Measurements from ENCODE around the gene JMJD4. TPM values are rescaled to one million over a fixed set of nuclear protein-coding genes. Genes with fewer than 3 reads are reported as not detected.

The JMJD4 gene
- total and polyA plus RNA-seq, 9 of the 15 experiments (the other 6 are each of a cell fraction or from before 2014, with no cell fraction given): 1.4 to 42.6 (median 29.2) TPM

DNA sequence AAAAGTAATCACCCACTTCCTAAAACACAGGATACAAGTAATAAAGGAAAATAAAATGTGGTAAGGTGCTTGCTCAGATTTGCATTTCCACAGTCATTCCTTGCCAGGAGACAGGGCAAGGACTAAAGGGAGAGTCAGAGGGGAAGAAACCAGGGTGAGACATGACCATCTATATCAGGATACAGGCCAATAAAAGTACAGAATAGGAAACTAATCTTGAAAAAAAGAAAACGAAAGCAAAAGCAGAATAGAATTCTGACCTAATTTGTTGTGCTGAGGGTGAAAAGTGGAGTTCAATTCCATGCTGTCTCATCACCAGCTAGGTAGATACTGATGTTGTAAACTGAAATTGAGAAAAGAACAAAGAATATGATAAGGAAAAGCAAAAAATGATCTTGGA lies 27.3 kb downstream of the JMJD4 start:
- in situ Hi-C loops (cut with MboI): no loop called here
- BruUV-seq (replicated peaks): no TSS peak
- WGBS (ENCODE audit: insufficient coverage, low coverage, missing lambda C conversion rate): 0% methylated on average over 1 of the region's 1 CpG

More for the DNA sequence above, 27.3 kb downstream of the JMJD4 start:
- ChIA-PET CTCF (ENCODE audit: low intra/inter-chr PET ratio) (no interaction called here), POLR2A (no interaction called here)
- Histone ChIP-seq H3K9ac (ENCODE audit: insufficient read depth in 1 of 2, low read depth in 2 of 2, low read length in 2 of 2) (no peak overlapping the region), H3K4me1 (replicated peaks in 1 of 2; ENCODE audit: control insufficient read depth in 2 of 2, insufficient read depth in 2 of 2, low read length in 2 of 2) (no peaks in the 10 kb centered on the region; a peak in 1 of 5 replicates), H4K20me1 (replicated peaks; ENCODE audit: control insufficient read depth, insufficient read depth, low read length) (no peaks in the 10 kb centered on the region), H3K4me3 (no peak overlapping the region), H3K27me3 (ENCODE audit: control insufficient read depth in 2 of 2, insufficient read depth in 2 of 2, low read length in 2 of 2) (peaks cover 0 to 2% of the 10 kb centered on the region in 2 experiments; a peak in 1 of 5 replicates), H3K27ac (ENCODE audit: extremely low read depth, low read depth, low read length) (no peak overlapping the region), H2AFZ (ENCODE audit: low read depth, low read length) (no peak overlapping the region), H3K9me3 (replicated peaks; ENCODE audit: control insufficient read depth, insufficient read depth, low read depth, low read length) (no peaks in the 10 kb centered on the region; the same call in 1 of the 2 replicates), H3K9me1 (ENCODE audit: control insufficient read depth, insufficient read depth, low read length) (no peaks in the 10 kb centered on the region), H3K36me3 (ENCODE audit: control insufficient read depth, insufficient read depth, low read length) (no peaks in the 10 kb centered on the region), H3K4me2 (ENCODE audit: insufficient read depth, low read length) (no peak overlapping the region), H3K79me2 (ENCODE audit: control insufficient read depth, insufficient read depth, low read length) (no peaks in the 10 kb centered on the region)
- ATAC-seq (no peak), FAIRE-seq (no peak), DNase-seq (ENCODE audit: extremely low read depth in 1 of 4, low spot score in 3 of 4) (no peak)
- TF ChIP-seq NR2C1 (IDR thresholded peaks at IDR 0.05) (no peak), NR2C1 (tag; IDR thresholded peaks at IDR 0.05) (no peak), ZFPM2 (CRISPR knock-in tag; IDR thresholded peaks at IDR 0.05) (no peak), STAT5B (CRISPR knock-in tag; IDR thresholded peaks at IDR 0.05) (no peak), CXXC5 (CRISPR knock-in tag; IDR thresholded peaks at IDR 0.05) (no peak), ELF4 (CRISPR knock-in tag; IDR thresholded peaks at IDR 0.05) (no peak), POLR3G (IDR thresholded peaks at IDR 0.05; ENCODE audit: extremely low read depth, insufficient read length, insufficient replicate concordance) (no peak), ZNF217 (CRISPR knock-in tag; IDR thresholded peaks at IDR 0.05) (no peak), ATF1 (CRISPR knock-in tag; IDR thresholded peaks at IDR 0.05) (no peak), ATF1 (tag; IDR thresholded peaks at IDR 0.05) (no peak), RHOXF2B (CRISPR knock-in tag; conservative IDR thresholded peaks at IDR 0.05) (no peak), POLR2AphosphoS5 (IDR thresholded peaks at IDR 0.05; ENCODE audit: control insufficient read depth, insufficient read depth, low read depth, low read length) (no peak)
- TF ChIP-seq, protein P1, sequence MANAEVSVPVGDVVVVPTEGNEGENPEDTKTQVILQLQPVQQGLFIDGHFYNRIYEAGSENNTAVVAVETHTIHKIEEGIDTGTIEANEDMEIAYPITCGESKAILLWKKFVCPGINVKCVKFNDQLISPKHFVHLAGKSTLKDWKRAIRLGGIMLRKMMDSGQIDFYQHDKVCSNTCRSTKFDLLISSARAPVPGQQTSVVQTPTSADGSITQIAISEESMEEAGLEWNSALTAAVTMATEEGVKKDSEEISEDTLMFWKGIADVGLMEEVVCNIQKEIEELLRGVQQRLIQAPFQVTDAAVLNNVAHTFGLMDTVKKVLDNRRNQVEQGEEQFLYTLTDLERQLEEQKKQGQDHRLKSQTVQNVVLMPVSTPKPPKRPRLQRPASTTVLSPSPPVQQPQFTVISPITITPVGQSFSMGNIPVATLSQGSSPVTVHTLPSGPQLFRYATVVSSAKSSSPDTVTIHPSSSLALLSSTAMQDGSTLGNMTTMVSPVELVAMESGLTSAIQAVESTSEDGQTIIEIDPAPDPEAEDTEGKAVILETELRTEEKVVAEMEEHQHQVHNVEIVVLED (CRISPR knock-in tag; IDR thresholded peaks at IDR 0.05): no peak
- intact Hi-C loops (cut with micrococcal nuclease): no loop called here
